GM21528 (cell line): Measurements from ENCODE around the gene TNPO1.

Experiments used
- ATAC-seq: cut with Tn5 transposase; IDR thresholded peaks from one replicate; pipeline ENCODE4 v1.9.1; 2021; ENCODE audit warnings: mild to moderate bottlenecking, moderate library complexity; ENCODE audit not compliant: unreplicated experiment, low FRiP score

TNPO1 gene

DNA sequence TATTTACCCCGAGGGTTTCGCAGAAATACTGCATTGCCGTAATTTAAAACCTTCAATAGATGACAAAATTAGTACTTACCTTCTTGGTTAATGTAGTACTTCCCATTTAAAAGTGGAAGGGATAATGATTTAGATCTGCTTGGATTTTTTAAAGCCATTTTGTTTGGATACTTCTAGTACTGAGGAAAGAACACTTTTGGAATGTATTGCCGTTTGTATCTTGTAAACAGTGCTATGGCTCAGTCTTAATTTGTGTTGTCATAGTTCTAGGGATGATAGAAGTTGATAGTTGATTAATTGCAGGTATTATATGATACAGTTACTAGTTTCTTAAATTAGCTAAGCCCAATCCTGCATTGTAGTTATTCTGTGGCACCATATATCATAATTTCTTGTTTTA lies 33.1 kb downstream of the TNPO1 start:
- ATAC-seq, result no peak

DNA sequence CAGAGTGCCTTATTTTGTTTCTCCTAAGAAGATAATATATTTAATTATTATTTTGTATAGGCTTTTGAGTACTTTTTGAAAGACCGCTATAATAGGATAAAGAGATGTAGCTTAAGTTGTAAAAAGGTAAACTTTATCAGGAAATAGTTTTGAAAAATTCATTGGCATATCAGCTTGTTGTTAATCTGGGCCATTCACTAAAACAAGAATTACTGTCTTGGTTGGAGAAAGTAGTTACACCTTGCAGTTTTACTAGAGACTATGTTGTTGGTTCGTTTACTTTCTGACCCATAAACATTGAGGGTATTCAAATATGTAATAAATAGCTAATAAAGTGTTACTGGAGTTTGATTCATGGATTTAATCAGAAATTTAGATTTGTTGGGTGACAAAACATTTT lies 33.7 kb downstream of the TNPO1 start:
- ATAC-seq, result no peak

DNA sequence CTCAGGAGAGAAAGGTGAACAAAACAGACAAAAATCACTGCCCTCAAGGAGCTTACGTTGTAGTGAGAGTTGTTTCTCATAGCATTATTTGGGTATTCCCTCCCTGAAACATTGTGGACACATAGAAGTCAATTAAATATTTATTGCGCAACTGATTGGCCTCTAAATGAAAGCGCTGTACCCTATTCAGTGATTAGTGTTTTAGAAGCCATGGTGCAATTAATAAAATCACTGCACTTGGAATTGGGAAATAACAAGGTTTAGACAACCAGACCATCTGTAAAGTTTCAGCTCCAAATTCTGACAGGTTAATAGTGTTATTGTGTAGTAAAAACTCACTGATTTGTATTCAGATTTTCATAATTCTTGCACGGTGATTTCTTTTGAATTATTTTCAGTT lies 35.9 kb downstream of the TNPO1 start:
- ATAC-seq, result no peak

DNA sequence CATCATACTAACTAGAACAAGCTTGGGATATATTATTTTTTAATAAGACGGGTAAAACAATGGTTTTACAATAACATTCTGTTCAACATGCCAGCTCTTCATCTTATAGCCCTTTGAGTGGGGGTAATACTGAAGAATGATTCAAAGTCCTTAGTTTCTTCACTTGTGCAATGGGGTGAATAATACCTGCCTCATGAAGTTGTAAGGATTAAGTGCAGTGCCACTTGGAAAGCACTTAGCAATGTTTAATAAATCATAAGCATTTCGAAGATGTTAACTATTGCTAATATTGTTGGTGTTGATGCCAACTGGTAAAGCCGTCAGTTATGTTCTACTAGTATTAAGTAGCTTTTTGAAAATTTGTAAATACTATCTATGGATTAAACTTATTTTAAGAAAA lies 38.0 kb downstream of the TNPO1 start:
- no peak for ATAC-seq

DNA sequence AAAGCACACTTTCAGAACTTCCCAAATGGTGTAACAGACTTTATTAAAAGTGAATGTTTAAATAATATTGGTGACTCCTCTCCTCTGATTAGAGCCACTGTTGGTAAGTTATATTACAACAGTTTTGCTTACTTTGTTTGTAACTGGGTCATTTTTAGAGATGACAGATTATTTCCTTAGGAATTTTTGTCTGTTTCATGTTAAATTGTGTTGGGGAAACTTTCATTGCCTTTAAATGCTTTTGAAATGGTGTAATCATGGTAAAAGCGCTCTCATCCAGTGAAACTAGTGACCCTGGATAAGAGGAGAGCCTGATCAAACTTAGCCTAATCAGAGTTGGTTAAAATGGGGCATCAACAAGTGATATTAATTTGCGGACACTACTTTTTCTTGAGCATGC lies 39.4 kb downstream of the TNPO1 start:
- no peak for ATAC-seq

DNA sequence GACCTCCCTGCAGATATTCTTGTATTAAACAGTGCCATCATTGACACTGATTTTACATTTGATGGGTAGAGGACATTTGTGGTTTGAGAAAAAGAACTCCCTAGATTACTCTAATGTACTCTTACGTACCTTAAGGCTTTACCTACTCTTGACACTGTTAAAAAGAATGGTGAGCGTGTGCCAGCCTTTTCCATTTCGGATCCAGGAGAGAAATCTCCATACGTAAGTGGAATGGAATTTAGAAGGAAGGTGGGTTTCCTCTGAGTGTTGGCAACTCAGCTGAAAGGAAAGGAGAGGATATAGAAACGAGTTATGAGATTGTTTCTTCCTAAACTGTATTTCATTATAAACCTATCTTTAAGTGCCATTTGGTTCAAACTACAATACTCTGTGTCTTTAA lies 40.9 kb downstream of the TNPO1 start:
- no peak for ATAC-seq

DNA sequence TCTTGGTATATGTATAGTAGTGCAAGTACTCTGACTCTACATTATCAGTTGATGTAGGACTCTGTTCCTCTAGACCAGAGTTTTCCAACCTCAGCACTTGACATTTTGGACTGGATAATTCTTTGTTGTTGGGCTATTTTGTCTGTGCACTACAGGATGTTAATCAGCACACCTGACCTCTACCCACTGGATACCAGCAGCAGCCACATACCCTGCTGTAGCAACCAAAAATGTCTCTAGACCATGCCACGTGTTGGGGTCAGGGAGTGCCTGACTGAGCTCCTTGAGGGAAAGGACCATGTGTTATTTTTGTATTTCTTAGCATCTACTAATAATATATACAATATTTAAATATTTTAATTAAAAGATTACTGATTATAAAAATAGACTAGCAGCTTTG lies 42.7 kb downstream of the TNPO1 start:
- no peak for ATAC-seq

DNA sequence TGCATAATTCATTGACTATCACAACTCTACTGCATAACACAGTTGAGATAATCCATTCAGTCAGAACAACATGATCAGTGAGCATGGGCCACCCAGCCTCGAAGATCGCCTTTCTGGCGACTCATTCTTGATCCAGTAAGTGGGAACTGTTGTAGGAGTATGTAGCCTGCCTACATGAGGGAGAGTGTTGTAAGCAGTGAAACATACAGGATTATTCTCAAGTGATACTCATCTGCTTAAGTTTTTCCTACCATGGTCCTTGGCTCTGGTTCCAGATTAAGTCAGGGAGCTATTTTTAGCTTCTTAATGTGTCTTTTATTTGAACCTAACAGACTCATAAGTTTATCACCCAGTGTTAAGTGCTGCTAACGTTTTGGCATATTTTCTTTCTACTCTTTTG lies 44.0 kb downstream of the TNPO1 start:
- ATAC-seq, result no peak

DNA sequence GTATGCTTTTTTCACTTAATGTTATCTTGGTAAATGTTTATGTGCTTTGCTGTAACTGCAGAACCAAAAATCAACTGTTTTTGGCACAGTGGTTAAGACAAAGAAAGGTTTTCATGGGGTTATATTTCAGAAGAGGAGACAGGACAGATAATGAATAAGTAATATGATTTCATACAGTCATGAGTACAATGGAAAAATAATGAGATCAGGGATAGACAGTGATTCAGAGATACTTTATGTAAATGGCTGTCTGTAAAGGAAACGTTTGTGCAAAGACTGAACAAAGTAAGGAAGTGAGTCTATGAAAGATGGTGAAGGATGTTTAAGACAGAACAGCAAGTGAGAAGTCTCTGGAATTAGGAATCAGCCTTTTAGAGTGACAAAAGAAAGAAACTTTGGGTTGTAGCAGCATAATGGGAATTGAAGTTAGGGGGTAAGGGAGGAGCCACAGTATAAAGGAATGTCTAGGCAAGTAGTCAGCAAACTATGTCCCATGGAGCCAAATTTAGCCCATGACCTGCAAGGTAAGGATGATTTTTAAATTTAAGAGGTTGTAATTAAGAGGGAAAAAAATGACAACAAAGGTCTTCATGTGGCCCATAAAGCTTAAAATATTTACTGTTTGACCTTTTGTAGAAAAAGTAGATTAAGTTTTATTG lies 55.0 kb downstream of the TNPO1 start:
- ATAC-seq, result no peak

DNA sequence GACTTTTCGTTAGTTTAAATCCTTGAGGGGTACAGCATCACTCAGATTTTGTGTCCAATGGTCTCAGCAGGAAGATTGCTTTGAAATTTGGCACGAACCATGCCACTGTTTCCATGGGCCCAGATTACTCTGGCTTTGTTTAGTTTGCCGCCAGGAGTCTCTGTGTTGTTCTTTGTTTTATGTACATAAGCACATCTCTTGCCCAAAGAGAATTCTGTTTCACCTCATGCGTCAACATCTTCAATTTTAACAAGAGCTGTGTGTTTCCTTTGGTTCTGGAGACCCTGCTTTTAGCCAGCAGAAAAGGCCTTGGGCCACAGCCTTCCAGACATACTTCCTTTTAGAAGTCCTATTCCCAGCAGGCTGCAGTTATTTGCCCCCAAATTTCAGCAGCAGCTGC lies 62.4 kb downstream of the TNPO1 start:
- ATAC-seq, result no peak

DNA sequence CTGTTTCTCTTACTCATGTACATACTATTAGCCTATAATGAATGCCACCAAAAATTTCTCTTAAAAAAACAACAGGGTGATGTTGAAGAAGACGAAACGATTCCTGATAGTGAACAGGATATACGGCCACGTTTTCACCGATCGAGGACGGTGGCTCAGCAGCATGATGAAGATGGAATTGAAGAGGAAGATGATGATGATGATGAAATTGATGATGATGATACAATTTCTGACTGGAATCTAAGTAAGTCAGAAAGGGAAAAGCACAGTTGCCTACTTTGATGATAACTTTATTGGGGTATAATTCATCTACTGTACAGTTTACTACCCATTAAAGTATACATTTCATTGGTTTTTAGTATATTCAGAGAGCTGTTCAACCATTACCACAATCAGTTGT lies 66.5 kb downstream of the TNPO1 start:
- ATAC-seq, result no peak

DNA sequence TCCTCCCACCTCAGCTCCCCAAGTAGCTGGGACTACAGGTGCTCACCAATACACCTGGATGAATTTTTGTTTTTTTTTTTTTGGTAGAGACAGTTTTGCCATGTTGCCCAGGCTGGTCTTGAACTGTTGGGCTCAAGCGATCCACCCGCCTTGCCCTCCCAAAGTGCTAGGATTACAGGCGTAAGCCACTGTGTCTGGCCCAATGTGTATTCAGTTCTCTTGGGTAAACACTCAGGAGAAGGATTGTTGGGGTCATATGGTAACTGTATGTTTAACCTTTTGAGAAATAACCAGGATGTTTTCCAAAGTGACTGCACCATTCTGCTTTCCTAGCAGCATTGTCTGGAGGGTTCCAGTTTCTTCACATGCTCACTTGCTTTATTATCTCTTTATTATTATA lies 67.4 kb downstream of the TNPO1 start:
- no peak for ATAC-seq

DNA sequence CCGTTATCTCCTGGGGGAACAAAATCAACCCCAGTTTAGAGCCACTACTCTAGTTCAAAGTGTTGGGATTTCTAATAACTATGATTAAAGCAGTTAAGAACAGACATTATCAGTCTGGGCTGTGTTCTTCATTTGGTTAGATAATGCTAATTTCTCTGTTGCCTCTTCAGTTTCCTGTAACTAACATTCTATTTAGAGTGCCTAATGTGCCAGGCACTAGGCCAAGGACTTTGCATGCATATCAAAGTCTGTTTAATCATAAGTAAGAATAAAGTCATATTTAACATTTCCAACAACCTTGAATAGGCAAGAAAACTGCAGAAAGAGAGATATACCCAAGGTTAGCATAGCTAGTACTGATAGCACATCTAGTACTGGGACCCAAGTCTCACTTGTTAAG lies 68.4 kb downstream of the TNPO1 start:
- no peak for ATAC-seq

DNA sequence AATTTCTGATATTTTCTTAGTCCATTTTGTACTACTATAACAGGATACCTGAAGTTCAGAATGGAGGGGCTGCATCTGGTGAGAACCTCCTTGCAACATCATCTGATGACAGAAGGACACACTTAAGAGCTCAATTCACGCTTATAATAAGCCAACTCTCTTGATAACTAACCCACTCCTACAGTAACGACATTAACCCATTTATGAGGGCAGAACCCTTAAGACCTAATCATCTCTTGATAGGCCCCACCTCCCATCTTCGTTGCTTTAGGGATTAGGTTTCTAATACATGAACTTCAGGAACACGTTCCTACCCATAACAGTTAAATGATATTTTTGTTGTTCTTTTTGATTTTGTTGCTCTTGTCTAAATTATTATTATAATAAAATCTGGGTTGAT lies 69.4 kb downstream of the TNPO1 start:
- ATAC-seq, result no peak

DNA sequence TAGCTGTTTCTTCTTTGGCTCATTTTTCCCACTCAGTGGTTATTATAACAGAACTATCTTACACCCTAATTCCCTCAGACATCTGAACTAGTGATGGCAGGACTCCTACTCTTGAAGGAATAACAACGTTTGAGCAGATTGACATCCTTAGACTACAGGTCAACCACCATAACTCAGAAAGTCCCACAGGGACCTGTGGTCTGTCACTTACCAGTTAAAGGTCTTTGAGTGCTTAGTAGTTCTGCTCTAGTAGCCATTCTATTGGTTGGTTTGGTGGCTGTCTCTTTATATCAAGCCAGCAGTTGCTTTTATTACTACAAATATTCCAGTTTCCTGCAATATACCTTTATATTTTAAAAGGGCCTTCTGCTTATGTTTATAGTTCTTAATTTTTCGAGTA lies 72.1 kb downstream of the TNPO1 start:
- no peak for ATAC-seq

DNA sequence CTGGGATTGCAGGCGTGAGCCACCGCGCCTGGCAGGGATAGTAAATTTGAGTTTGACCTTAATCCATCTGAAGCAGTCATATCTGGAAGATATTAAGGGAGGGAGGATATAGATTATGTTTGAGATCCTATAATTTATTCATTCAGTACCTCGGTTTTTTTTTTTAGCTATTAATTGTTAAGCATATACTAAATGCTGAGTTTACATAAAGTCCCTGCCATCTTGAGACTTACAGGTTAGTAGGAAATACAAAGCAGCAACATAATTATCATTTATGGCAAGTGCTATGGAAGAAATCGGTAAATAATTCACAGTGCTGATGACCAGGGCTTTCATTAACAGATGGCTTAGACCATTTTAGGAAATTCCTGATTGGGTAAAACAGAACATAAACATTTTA lies 72.9 kb downstream of the TNPO1 start:
- no peak for ATAC-seq

DNA sequence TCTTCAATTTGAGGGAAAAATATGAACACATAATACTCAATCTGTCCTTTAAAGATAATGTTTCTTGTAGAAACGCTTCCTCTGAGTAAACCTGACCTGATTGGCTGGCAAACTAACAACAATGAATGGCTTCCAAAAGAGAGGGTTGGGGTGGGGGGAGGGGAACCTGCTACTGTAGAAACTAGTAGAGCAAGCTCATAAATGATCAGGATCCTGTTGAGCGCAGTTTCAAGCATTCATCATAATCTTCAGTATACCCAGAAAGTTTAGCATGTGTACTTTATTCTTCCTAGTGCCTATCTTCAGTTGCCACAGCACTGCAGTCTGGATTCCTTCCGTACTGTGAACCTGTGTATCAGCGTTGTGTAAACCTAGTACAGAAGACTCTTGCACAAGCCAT lies 76.4 kb downstream of the TNPO1 start:
- no peak for ATAC-seq

DNA sequence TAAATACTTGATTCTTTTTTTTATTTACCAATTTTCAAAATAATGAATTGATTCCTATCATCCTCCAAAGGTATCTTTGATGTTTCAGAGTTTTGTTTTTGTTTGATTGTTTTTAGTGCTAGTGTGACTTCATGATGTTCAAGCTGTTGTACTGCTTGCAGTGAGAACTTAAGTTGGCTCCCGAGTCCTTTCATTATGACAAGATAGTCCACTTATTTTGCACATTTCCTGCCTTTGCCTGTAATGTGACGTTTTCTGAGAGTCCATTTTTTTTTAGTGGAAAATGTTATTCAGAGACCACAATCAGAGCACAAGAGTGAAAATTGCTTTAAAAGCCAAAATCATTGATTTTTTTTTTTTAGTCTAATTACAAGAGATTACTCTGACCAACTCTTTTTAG lies 79.3 kb downstream of the TNPO1 start:
- no peak for ATAC-seq

DNA sequence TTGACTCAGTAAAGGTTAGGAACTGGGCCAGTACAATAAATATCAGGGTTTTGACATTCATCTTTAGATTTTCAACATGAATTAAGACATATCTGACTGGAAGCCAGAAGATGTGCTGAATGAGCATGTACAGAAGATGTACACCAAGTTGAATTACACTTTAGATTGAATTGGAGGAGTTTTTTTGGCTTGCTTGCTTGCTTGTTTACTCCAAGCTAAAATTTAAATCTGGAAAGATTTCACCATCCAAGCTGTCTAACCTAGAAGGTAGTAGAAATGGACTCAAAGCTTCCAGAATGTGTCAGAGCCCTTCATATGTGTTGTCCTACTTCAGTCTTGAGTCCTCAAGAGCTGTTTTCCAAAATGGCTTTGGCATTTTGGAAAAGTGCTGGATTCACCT lies 90.3 kb downstream of the TNPO1 start:
- ATAC-seq, result no peak

DNA sequence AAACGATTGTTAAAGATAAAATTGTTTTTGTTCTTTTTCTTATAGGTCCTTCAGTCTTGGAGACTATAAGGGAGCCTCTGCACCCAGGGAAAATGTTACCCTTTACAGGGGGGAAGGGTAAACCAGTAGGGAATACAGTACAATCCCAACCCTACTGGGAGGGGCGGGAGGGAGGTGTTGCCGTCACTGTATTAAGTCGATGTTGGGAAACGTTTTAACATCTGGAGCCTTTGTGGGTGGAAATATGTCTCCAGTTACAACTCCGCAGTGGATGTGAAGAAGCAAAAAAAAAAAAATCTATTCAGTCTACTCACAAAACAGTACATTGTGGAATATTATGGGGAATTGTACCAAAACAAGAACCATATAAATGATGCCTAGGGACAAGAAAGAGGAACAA lies 92.2 kb downstream of the TNPO1 start:
- no peak for ATAC-seq

DNA sequence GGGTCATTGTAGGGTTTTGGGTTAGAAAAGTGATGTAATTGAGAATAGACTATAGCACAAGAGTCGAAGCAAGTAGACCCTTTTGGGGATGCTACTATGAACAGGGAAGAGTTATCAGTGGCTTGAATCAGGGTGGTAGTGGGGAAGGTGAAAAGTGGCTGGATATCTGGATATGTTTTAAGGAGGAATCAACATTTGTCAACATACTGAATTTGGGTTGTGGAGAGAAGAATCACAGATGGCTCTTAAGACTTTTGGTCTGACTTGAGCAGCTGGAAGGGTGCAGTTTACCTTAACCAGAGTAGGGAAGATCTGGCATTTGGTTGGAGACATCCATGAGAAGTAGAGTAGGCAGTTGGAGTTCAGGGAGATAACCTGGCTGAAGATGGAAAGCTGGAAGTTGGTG lies 100.9 kb downstream of the TNPO1 start:
- ATAC-seq, result no peak

DNA sequence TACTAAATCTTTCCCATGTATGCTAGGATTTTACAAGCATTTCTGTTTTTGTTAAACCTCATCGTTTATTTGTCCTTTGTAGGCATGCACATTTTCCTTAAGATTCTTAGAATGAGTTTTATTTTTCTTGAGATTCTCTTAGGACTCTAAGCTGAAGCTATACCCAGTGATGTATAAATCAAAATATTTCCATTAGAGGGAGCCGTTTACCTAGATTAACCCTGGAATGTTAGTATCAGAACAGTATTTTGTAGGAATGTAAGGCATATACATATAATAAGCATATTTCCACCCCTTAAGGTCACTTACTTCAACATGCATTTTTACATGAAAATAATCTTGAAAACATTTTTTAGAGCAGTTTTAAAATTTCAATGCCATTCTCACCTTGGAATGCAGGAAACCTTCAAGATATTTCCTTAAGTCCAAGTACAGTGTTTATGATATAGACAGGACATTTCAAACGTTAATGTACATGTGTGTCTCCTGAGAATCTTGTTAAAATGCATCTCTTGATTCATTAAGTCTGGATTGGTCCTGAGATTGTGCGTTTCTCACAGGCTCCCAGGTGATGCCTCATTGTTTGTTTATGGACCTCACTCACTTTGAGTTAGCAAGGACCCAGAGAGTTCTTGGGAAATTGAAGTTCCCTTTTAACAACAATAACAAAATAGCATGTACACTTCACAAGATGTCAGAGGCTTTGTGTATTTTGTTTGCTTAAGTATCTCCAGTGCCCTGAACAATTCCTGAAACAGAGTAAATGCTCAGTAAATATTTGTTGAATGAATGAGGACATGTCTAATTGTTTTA lies 104.4 kb downstream of the TNPO1 start:
- ATAC-seq, result no peak
